Endodermal cell (in vitro differentiated cells): Measurements from ENCODE around the gene KIAA0930. TPM values are rescaled to one million over a fixed set of nuclear protein-coding genes. Genes with fewer than 3 reads are reported as not detected.

Experiments used
- DNase-seq: peaks from one replicate; pipeline ENCODE4 v3.0.0-alpha.2; 2017
- H3K27ac ChIP-seq: 2 replicates; pipeline ENCODE4 v1.5.1; 2013; ENCODE audit warnings: mild to moderate bottlenecking, low read depth, low read length, moderate library complexity
- H3K27me3 ChIP-seq: 2 replicates; pipeline ENCODE4 v1.6.1; 2013; ENCODE audit warnings: mild to moderate bottlenecking, low read length, moderate library complexity; ENCODE audit not compliant: insufficient read depth, control insufficient read depth, poor library complexity, severe bottlenecking
- H3K36me3 ChIP-seq: 2 replicates; pipeline ENCODE4 v1.7.0; 2013; ENCODE audit warnings: mild to moderate bottlenecking, low read length, moderate library complexity; ENCODE audit not compliant: control insufficient read depth, insufficient read depth
- H3K4me1 ChIP-seq: one replicate; pipeline ENCODE4 v1.7.0; 2013; ENCODE audit warnings: low read length; ENCODE audit not compliant: control insufficient read depth, insufficient read depth
- H3K4me3 ChIP-seq: 2 replicates; pipeline ENCODE4 v1.5.1; 2013; ENCODE audit warnings: mild to moderate bottlenecking, low read length, moderate library complexity
- H3K9ac ChIP-seq: 2 replicates; pipeline ENCODE4 v1.6.1; 2013; ENCODE audit warnings: mild to moderate bottlenecking, low read length, moderate library complexity; ENCODE audit not compliant: poor library complexity, severe bottlenecking; ENCODE audit errors: extremely low read depth
- H3K9me3 ChIP-seq: 2 replicates; pipeline ENCODE4 v1.6.1; 2013; ENCODE audit warnings: mild to moderate bottlenecking, low read length, moderate library complexity; ENCODE audit not compliant: control insufficient read depth
- H3K27ac Mint-ChIP-seq: 2 replicates; pipeline ENCODE4 v1.8.0; 2020; ENCODE audit warnings: mixed read lengths
- H3K27me3 Mint-ChIP-seq: 2 replicates; pipeline ENCODE4 v1.8.0; 2021; ENCODE audit warnings: mild to moderate bottlenecking, mixed read lengths; ENCODE audit not compliant: insufficient read depth
- H3K36me3 Mint-ChIP-seq: 2 replicates; pipeline ENCODE4 v1.8.0; 2020; ENCODE audit warnings: low read depth, mixed read lengths
- H3K4me1 Mint-ChIP-seq: 2 replicates; pipeline ENCODE4 v1.8.0; 2020; ENCODE audit warnings: mixed read lengths
- H3K4me3 Mint-ChIP-seq: 2 replicates; pipeline ENCODE4 v1.8.0; 2020; ENCODE audit warnings: mild to moderate bottlenecking, moderate library complexity, mixed read lengths
- H3K9me3 Mint-ChIP-seq: 2 replicates; pipeline ENCODE4 v1.8.0; 2020; ENCODE audit warnings: mild to moderate bottlenecking, mixed read lengths
- CTCF ChIP-seq: fragments of 200-600 bp; sonication (generic); conservative IDR thresholded peaks from 2 replicates; pipeline ENCODE4 v1.5.0; 2021; ENCODE audit warnings: antibody characterized with exemption, mild to moderate bottlenecking
- WGBS, 2 experiments: methylation state at CpG; one replicate each; pipeline versions ENCODE4 v1.1.5 to v1.1.7; 2013; ENCODE audit warnings: missing lambda C conversion rate in 2 of 2, mixed read lengths in 1 of 2; ENCODE audit not compliant: insufficient coverage in 1 of 2, insufficient read length in 1 of 2; 5-methylcytosine and 5-hydroxymethylcytosine counted together
- total RNA-seq, 2 donors: library from RNA; stranded (reverse); fragmentation: NEBNext Ultra II Directional in 1 of 2; extraction: Animal tissue kit (Norgen Biotek cat#: 25700) in 1 of 2; gene quantifications; 2 replicates in 1 of 2; 3 replicates in 1 of 2; pipeline ENCODE4 v1.2.1, GENCODE V29; 2021

KIAA0930 gene
- total RNA-seq, 2 donors from 2014 or later: 36.2 to 47.8 TPM

GRCh38 chr22:45228401-45228754 lies 12.3 kb downstream of the KIAA0930 start:
- Histone ChIP-seq H3K27me3 (no peaks in the 10 kb centered on the region), H3K36me3 (no peaks in the 10 kb centered on the region), H3K4me1 (no peaks in the 10 kb centered on the region), H3K27ac (no peak overlapping the region), H3K4me3 (no peak overlapping the region), H3K9ac (no peak overlapping the region), H3K9me3 (no peaks in the 10 kb centered on the region)
- H3K36me3 Mint-ChIP-seq: no peaks in the 10 kb centered on the region
- H3K9me3 Mint-ChIP-seq: no peaks in the 10 kb centered on the region
- H3K4me3 Mint-ChIP-seq: no peak overlapping the region
- DNase-seq: peak; percentile 34
- peaks cover 11% of the 10 kb centered on the region for H3K4me1 Mint-ChIP-seq
- H3K27ac Mint-ChIP-seq: no peak overlapping the region
- WGBS, 2 experiments: 95 to 98% methylated on average over 5 to 7 of the region's 8 CpGs
- no peaks in the 10 kb centered on the region for H3K27me3 Mint-ChIP-seq
- TF ChIP-seq CTCF: no peak

DNA sequence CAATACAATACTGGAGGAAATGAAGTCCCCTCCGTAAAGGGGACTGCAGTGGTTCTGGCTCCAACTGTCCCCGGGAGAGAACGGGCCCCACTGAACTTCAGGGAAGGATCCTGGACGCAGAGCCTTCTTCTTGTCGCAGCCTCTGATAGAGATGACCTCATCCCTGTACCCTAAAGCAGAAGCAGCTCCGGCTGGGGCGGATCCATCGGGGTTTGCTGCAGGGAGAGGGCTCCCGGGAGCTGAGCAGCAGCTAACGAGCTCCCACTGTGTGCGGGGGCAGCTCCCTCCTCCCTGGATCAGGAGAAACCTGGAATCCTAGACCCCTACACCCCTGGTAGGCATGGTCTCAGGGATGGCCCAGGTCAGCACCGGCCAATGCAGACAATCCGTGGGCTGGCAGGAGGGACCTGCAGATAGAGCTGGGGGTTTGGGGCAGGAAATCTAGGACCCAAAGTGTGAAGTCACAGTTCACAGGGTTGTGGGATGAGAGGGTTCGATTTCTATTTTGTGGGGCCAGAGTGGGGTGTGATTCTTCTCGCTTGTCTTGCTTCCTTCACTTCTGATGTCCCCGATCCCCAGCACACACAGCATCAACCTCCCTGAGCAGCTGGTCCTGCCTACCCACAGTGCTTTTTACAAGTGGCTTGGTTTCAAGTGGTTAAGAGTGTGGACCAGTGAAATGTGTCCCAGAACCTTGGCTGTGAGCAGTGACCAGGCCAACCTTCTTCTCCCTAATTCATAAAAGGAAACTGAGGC lies 12.9 kb downstream of the KIAA0930 start:
- peaks cover 11% of the 10 kb centered on the region for H3K4me1 Mint-ChIP-seq
- Histone ChIP-seq H3K4me1 (no peaks in the 10 kb centered on the region), H3K27ac (no peak overlapping the region), H3K9ac (no peak overlapping the region), H3K36me3 (no peaks in the 10 kb centered on the region), H3K4me3 (no peak overlapping the region), H3K27me3 (no peaks in the 10 kb centered on the region), H3K9me3 (no peaks in the 10 kb centered on the region)
- peak; percentile 60 for DNase-seq
- TF ChIP-seq CTCF: no peak
- no peak overlapping the region for H3K4me3 Mint-ChIP-seq
- H3K27me3 Mint-ChIP-seq: no peaks in the 10 kb centered on the region
- H3K36me3 Mint-ChIP-seq: no peaks in the 10 kb centered on the region
- 59 to 72% methylated on average over 11 to 16 of the region's 16 CpGs for WGBS, 2 experiments
- H3K27ac Mint-ChIP-seq: no peak overlapping the region
- H3K9me3 Mint-ChIP-seq: no peaks in the 10 kb centered on the region

- H3K27ac ChIP-seq: no peak overlapping the region
- no peaks in the 10 kb centered on the region for H3K36me3 ChIP-seq
- H3K27me3 ChIP-seq: no peaks in the 10 kb centered on the region
- TF ChIP-seq CTCF: no peak
- no peak overlapping the region for H3K4me3 ChIP-seq
- peak; percentile 28 for DNase-seq
- H3K27ac Mint-ChIP-seq: peak overlapping the region; percentile 5
- no peaks in the 10 kb centered on the region for H3K27me3 Mint-ChIP-seq
- peaks cover 11% of the 10 kb centered on the region for H3K4me1 Mint-ChIP-seq
- no peak overlapping the region for H3K9ac ChIP-seq
- no peak overlapping the region for H3K4me3 Mint-ChIP-seq
- no peaks in the 10 kb centered on the region for H3K9me3 ChIP-seq
- H3K4me1 ChIP-seq: no peaks in the 10 kb centered on the region
- no peaks in the 10 kb centered on the region for H3K36me3 Mint-ChIP-seq
- WGBS, 2 experiments: 94 to 95% methylated on average over 13 to 17 of the region's 17 CpGs
- no peaks in the 10 kb centered on the region for H3K9me3 Mint-ChIP-seq
Measured at GRCh38 chr22:45226503-45227186, 14.0 kb downstream of the KIAA0930 start.
